Activated T-cell treated with anti-CD3 and anti-CD28 coated beads for 48 hours (primary cell): ENCODE measurements around the gene TEX13B.

ENCODE experiments used
- DNase-seq: peaks from one replicate; pipeline ENCODE4 v3.0.0-alpha.2; 2020; ENCODE audit warnings: low read depth

Gene TEX13B

DNA sequence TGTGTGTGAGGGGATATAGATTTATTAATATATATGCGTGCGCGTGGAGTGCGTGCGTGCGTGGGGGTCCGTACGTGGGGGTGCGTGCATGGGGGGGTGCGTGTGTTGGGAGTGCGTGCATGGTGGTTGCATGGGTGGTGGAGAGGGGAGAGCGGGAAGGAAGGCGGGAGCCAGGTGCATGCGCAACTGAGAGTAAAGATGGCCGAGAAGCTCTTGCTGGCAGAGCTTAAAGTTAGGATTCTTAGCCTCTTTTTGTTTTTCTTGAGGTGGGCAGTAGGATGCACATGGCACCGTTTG lies 45.8 kb downstream of the TEX13B start:
- no peak for DNase-seq

GRCh38 chrX:107935664-107936433 lies 46.3 kb downstream of the TEX13B start:
- no peak for DNase-seq

DNA sequence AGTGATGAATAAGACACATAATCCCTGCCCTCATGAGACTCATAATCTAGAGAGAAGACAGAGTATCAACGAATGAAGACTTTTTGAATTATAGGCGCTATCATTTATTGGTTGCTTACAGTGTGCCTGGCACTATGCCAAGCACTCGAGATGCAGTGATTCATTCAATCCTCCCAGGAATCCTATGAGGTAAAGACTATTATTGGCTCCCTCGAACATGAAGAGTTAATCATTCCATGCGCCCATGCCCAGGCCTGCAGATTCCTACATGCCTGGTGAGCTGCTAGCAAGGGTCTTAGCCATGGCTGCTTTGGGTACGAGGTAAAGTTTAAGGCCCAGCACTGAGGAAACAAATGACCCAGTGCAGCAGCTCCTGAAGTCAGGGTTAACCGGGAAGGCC lies 47.0 kb downstream of the TEX13B start:
- DNase-seq = no peak

GRCh38 chrX:107934262-107934661 lies 47.9 kb downstream of the TEX13B start:
- no peak for DNase-seq
